H1 (cell line): ENCODE data around the gene LDLRAD4. TPM values are rescaled to one million over a fixed set of nuclear protein-coding genes. Genes with fewer than 3 reads are reported as not detected.

Experiments
- CTCF ChIA-PET: fragments of 300-600 bp; sonication (Branson Sonifier 250); formaldehyde crosslinking; loops from one replicate; lab custom pipeline; 2021; ENCODE audit not compliant: partially characterized antibody; lab: Charles Lee
- POLR2A ChIA-PET: fragments of 300-600 bp; sonication (Branson Sonifier 250); formaldehyde crosslinking; loops from one replicate; lab custom pipeline; 2021; ENCODE audit warnings: inconsistent platforms; ENCODE audit not compliant: partially characterized antibody; lab: Charles Lee
- DNase-seq, 2 experiments: peaks; one replicate each; pipeline versions ENCODE4 v3.0.0 to v3.0.0-alpha.2; 2010 to 2022; ENCODE audit warnings: low spot score in 2 of 2, low read depth in 1 of 2, mixed read lengths in 1 of 2
- FAIRE-seq: peaks from 2 replicates; lab custom pipeline; 2011; peaks lifted over from hg19 to GRCh38; lab: Jason Lieb, UNC
- H2AFZ ChIP-seq: 2 replicates; pipeline ENCODE4 v1.8.1; 2012; ENCODE audit warnings: low read length, inconsistent platforms
- H2AK5ac ChIP-seq: 2 replicates; pipeline ENCODE4 v1.6.1; 2013; ENCODE audit warnings: low read depth, low read length
- H2BK120ac ChIP-seq: replicated peaks from 2 replicates; pipeline ENCODE3; 2013; ENCODE audit warnings: low read depth, low read length, inconsistent platforms
- H2BK12ac ChIP-seq: 2 replicates; pipeline ENCODE4 v1.6.1; 2013; ENCODE audit warnings: low read depth, low read length
- H2BK15ac ChIP-seq: 2 replicates; pipeline ENCODE4 v1.6.1; 2013; ENCODE audit warnings: low read length
- H2BK20ac ChIP-seq: 2 replicates; pipeline ENCODE4 v1.6.1; 2013; ENCODE audit warnings: low read length
- H2BK5ac ChIP-seq: 2 replicates; pipeline ENCODE4 v1.6.1; 2013; ENCODE audit warnings: low read depth, low read length
- H3K14ac ChIP-seq: 2 replicates; pipeline ENCODE4 v1.6.1; 2013; ENCODE audit warnings: inconsistent platforms; ENCODE audit not compliant: insufficient read length
- H3K18ac ChIP-seq: 2 replicates; pipeline ENCODE4 v1.6.1; 2013; ENCODE audit warnings: low read length; ENCODE audit errors: extremely low read depth
- H3K23ac ChIP-seq: 2 replicates; pipeline ENCODE4 v1.6.1; 2013; ENCODE audit warnings: inconsistent platforms; ENCODE audit not compliant: insufficient read length
- H3K23me2 ChIP-seq: 2 replicates; pipeline ENCODE4 v1.6.1; 2013; ENCODE audit warnings: low read depth, low read length
- H3K27ac ChIP-seq: 2 replicates; pipeline ENCODE4 v1.6.1; 2011; ENCODE audit warnings: low read depth, low read length, inconsistent platforms
- H3K27me3 ChIP-seq, 4 experiments: replicated peaks in 1 of 4; 1 replicate in 1 of 4; 2 replicates in 3 of 4; pipeline versions ENCODE4 v1.6.1 to v1.8.1; 2011 to 2013; ENCODE audit warnings: low read length in 3 of 4, mild to moderate bottlenecking in 3 of 4, inconsistent platforms in 2 of 4, mixed read lengths in 2 of 4, moderate library complexity in 1 of 4; ENCODE audit not compliant: control insufficient read depth in 3 of 4, insufficient read depth in 3 of 4; ENCODE audit errors: extremely low read depth in 1 of 4
- H3K36me3 ChIP-seq, 4 experiments: 2 replicates each; pipeline versions ENCODE4 v1.6.1 to v1.8.1; 2011 to 2013; ENCODE audit warnings: mild to moderate bottlenecking in 4 of 4, low read length in 3 of 4, moderate library complexity in 2 of 4, control low read depth in 1 of 4, inconsistent platforms in 1 of 4; ENCODE audit not compliant: insufficient read depth in 4 of 4, control insufficient read depth in 2 of 4
- H3K4ac ChIP-seq: replicated peaks from 2 replicates; pipeline ENCODE3; 2013; ENCODE audit warnings: low read length, low read depth, mixed read lengths, inconsistent platforms; ENCODE audit not compliant: insufficient read length
- H3K4me1 ChIP-seq, 4 experiments: replicated peaks in 1 of 4; 1 replicate in 1 of 4; 2 replicates in 3 of 4; pipeline versions ENCODE4 v1.6.1 to v1.8.1; 2011 to 2013; ENCODE audit warnings: low read length in 3 of 4, inconsistent platforms in 2 of 4, mixed read lengths in 1 of 4; ENCODE audit not compliant: insufficient read depth in 4 of 4, control insufficient read depth in 3 of 4
- H3K4me2 ChIP-seq, 2 experiments: 2 replicates each; pipeline versions ENCODE4 v1.6.1 to v1.8.1; 2011 to 2013; ENCODE audit warnings: low read depth in 2 of 2, low read length in 2 of 2, control low read depth in 1 of 2, inconsistent platforms in 1 of 2, mild to moderate bottlenecking in 1 of 2; ENCODE audit not compliant: insufficient read depth in 1 of 2
- H3K4me3 ChIP-seq, 4 experiments: fragments of 200-600, 300-600 bp in 1 of 4; sonication (generic), shearing (Covaris generic), sonication (Bioruptor Twin) in 1 of 4; 2 replicates each; pipeline versions ENCODE4 v1.5.1 to v1.8.1; 2011 to 2016; ENCODE audit warnings: low read length in 4 of 4, low read depth in 3 of 4, control low read depth in 2 of 4, inconsistent platforms in 2 of 4, mild to moderate bottlenecking in 2 of 4, mixed read lengths in 1 of 4, moderate library complexity in 1 of 4; ENCODE audit not compliant: insufficient read depth in 2 of 4; ENCODE audit errors: extremely low read depth in 1 of 4
- H3K56ac ChIP-seq: replicated peaks from 2 replicates; pipeline ENCODE3; 2013; ENCODE audit warnings: low read depth, mild to moderate bottlenecking, mixed read lengths, low read length, inconsistent platforms; ENCODE audit not compliant: insufficient read length
- H3K79me1 ChIP-seq: 2 replicates; pipeline ENCODE4 v1.6.1; 2013; ENCODE audit warnings: low read depth, low read length, control low read depth
- H3K79me2 ChIP-seq, 2 experiments: 2 replicates each; pipeline versions ENCODE4 v1.6.1 to v1.8.1; 2012 to 2013; ENCODE audit warnings: low read length in 2 of 2, mild to moderate bottlenecking in 2 of 2, inconsistent platforms in 1 of 2; ENCODE audit not compliant: insufficient read depth in 2 of 2, control insufficient read depth in 1 of 2
- H3K9ac ChIP-seq, 4 experiments: replicated peaks in 1 of 4; 1 replicate in 1 of 4; 2 replicates in 3 of 4; pipeline versions ENCODE4 v1.6.1 to v1.8.1; 2011 to 2013; ENCODE audit warnings: low read depth in 3 of 4, low read length in 3 of 4, control low read depth in 2 of 4, mild to moderate bottlenecking in 2 of 4, moderate library complexity in 2 of 4, inconsistent platforms in 1 of 4; ENCODE audit errors: extremely low read depth in 1 of 4
- H3K9me3 ChIP-seq, 2 experiments: 2 replicates each; pipeline versions ENCODE4 v1.6.1 to v1.8.1; 2012 to 2013; ENCODE audit warnings: mild to moderate bottlenecking in 2 of 2, moderate library complexity in 2 of 2, control low read depth in 1 of 2, inconsistent platforms in 1 of 2, low read depth in 1 of 2, low read length in 1 of 2, mixed read lengths in 1 of 2; ENCODE audit not compliant: insufficient read depth in 2 of 2
- H4K20me1 ChIP-seq, 2 experiments: replicated peaks in 1 of 2; 2 replicates each; pipeline versions ENCODE3 to v1.8.1; 2011 to 2013; ENCODE audit warnings: inconsistent platforms in 2 of 2, low read length in 2 of 2, mild to moderate bottlenecking in 1 of 2; ENCODE audit not compliant: insufficient read depth in 2 of 2, control insufficient read depth in 1 of 2
- H4K5ac ChIP-seq: 2 replicates; pipeline ENCODE4 v1.6.1; 2013; ENCODE audit warnings: low read length, low read depth, mixed read lengths, inconsistent platforms; ENCODE audit not compliant: insufficient read length
- H4K8ac ChIP-seq: 2 replicates; pipeline ENCODE4 v1.8.0; 2013; ENCODE audit warnings: mild to moderate bottlenecking, moderate library complexity, low read length, inconsistent platforms; ENCODE audit not compliant: insufficient read depth; ENCODE audit errors: extremely low read depth
- H4K91ac ChIP-seq: replicated peaks from 2 replicates; pipeline ENCODE3; 2013; ENCODE audit warnings: low read length, mixed read lengths, inconsistent platforms; ENCODE audit not compliant: insufficient read length
- CTCF ChIP-seq, 3 experiments: IDR thresholded peaks; 1 replicate in 2 of 3; 2 replicates in 1 of 3; pipeline versions ENCODE4 v1.5.1 to v1.6.1; 2011; ENCODE audit warnings: low read length in 3 of 3, mild to moderate bottlenecking in 3 of 3, inconsistent platforms in 2 of 3, low read depth in 1 of 3, moderate library complexity in 1 of 3; ENCODE audit not compliant: insufficient read depth in 1 of 3; ENCODE audit errors: control extremely low read depth in 1 of 3
- MAFK ChIP-seq: IDR thresholded peaks from 2 replicates; pipeline ENCODE4 v1.6.1; 2012; ENCODE audit warnings: low read depth, mild to moderate bottlenecking, improper control_type of control experiment, low read length
- NRF1 ChIP-seq: IDR thresholded peaks from 2 replicates; pipeline ENCODE4 v1.6.1; 2011; ENCODE audit warnings: mild to moderate bottlenecking, low read depth, low read length, improper control_type of control experiment
- RAD21 ChIP-seq, 2 experiments: IDR thresholded peaks in 1 of 2; conservative IDR thresholded peaks in 1 of 2; 2 replicates each; pipeline ENCODE4 v1.6.1; 2011; ENCODE audit warnings: low read depth in 2 of 2, low read length in 2 of 2, improper control_type of control experiment in 1 of 2, inconsistent platforms in 1 of 2, mild to moderate bottlenecking in 1 of 2, moderate library complexity in 1 of 2
- WGBS, 2 experiments: shearing (Covaris generic) in 1 of 2; methylation state at CpG; one replicate each; pipeline versions ENCODE4 v1.1.6 to v1.1.7; 2013 to 2015; ENCODE audit warnings: low lambda C conversion rate in 2 of 2, mixed read lengths in 2 of 2, inconsistent platforms in 1 of 2, low coverage in 1 of 2, missing lambda C conversion rate in 1 of 2; ENCODE audit not compliant: insufficient replicate concordance in 2 of 2, insufficient coverage in 1 of 2, insufficient read length in 1 of 2; ENCODE audit errors: extremely low coverage in 1 of 2, missing lambda C conversion rate in 1 of 2; 5-methylcytosine and 5-hydroxymethylcytosine counted together
- polyA plus RNA-seq, 7 experiments: library from polyadenylated mRNA; depleted of rRNA in 3 of 7; stranded (reverse) in 5 of 7; unstranded in 2 of 7; fragments of >200 nt in 5 of 7; fragments of 200-250 nt in 2 of 7; gene quantifications; 1 replicate in 5 of 7; 2 replicates in 1 of 7; 4 replicates in 1 of 7; pipeline versions ENCODE4 v1.2.1 to v1.2.3, GENCODE V29; 2011 to 2013; ENCODE audit warnings: missing spikeins in 2 of 7, mixed read lengths in 2 of 7
- total RNA-seq: library from RNA; stranded (reverse); fragmentation: NEBNext Ultra II Directional; extraction: Animal tissue kit (Norgen Biotek cat#: 25700); gene quantifications from 2 replicates; pipeline ENCODE4 v1.2.1, GENCODE V29; 2021

LDLRAD4 gene
- total and polyA plus RNA-seq, 2 of the 8 experiments (the other 6 are each of a cell fraction or from before 2014, with no cell fraction given): 0.77 to 1.4 TPM

- H3K56ac ChIP-seq: no peak overlapping the region
- ChIA-PET POLR2A (no interaction called here), CTCF (interaction anchor here (0.6 to 2.8 kb wide), 8 partner anchors 12 to 324 kb away, joined by 3 to 9 read pairs (median 4); no protein-coding TSS in a partner anchor)
- H2AFZ ChIP-seq: no peak overlapping the region
- H4K20me1 ChIP-seq: no peaks in the 10 kb centered on the region
- H2BK20ac ChIP-seq: no peak overlapping the region
- no peaks in the 10 kb centered on the region for H3K79me2 ChIP-seq
- H3K23ac ChIP-seq: no peak overlapping the region
- DNase-seq: no peak
- no peak overlapping the region for H2BK15ac ChIP-seq
- H4K5ac ChIP-seq: no peak overlapping the region
- H3K23me2 ChIP-seq: no peaks in the 10 kb centered on the region
- H3K9me3 ChIP-seq: no peaks in the 10 kb centered on the region
- H3K9ac ChIP-seq: no peak overlapping the region
- H2BK120ac ChIP-seq: no peak overlapping the region
- no peak overlapping the region for H4K8ac ChIP-seq
- H3K27ac ChIP-seq: no peak overlapping the region
- no peaks in the 10 kb centered on the region for H3K36me3 ChIP-seq
- FAIRE-seq: no peak
- H3K4me3 ChIP-seq: no peak overlapping the region
- TF ChIP-seq NRF1 (no peak), CTCF (IDR thresholded peaks at IDR 0.05; ENCODE audit: control extremely low read depth in 1 of 3, insufficient read depth in 1 of 3, low read depth in 1 of 3, low read length in 3 of 3) (peak in 2 of 3 experiments; percentile 31 to 45; a peak in 3 of 4 replicates), RAD21 (IDR thresholded peaks at IDR 0.05 in 1 of 2, conservative IDR thresholded peaks at IDR 0.05 in 1 of 2; ENCODE audit: low read depth in 2 of 2, low read length in 2 of 2) (peak; percentile 61 to 71), MAFK (no peak)
- TF ChIP-seq, all 59 proteins: peak for 2
- no peak overlapping the region for H3K14ac ChIP-seq
- no peak overlapping the region for H3K4ac ChIP-seq
- 83% methylated on average over 14 of the region's 14 CpGs; no CpG with 5 or more reads in 1 of the 2 experiments for WGBS, 2 experiments
- H4K91ac ChIP-seq: no peak overlapping the region
- H3K4me2 ChIP-seq: no peak overlapping the region
- no peak overlapping the region; the same call in 1 of the 2 replicates for H3K18ac ChIP-seq
- H3K79me1 ChIP-seq: no peaks in the 10 kb centered on the region
- 0 out of 7 replicates have a peak, but pooled peaks cover 0 to 2% (median 0%) of the 10 kb centered on the region in 4 experiments for H3K27me3 ChIP-seq
- H3K4me1 ChIP-seq: no peaks in the 10 kb centered on the region
- H2AK5ac ChIP-seq: no peak overlapping the region
- H2BK12ac ChIP-seq: no peak overlapping the region
- no peak overlapping the region for H2BK5ac ChIP-seq
Measured at GRCh38 chr18:13525381-13526029, 306.9 kb downstream of the LDLRAD4 start.
